ES-I3 (cell line): ENCODE measurements around the gene SCP2D1.

Experiments used
- H3K36me3 ChIP-seq: 2 replicates; pipeline ENCODE4 v1.6.1; 2013; ENCODE audit warnings: mild to moderate bottlenecking, low read length, control low read depth, moderate library complexity; ENCODE audit not compliant: insufficient read depth
- H3K4me1 ChIP-seq: 2 replicates; pipeline ENCODE4 v1.6.1; 2013; ENCODE audit warnings: mild to moderate bottlenecking, control low read depth, low read length; ENCODE audit not compliant: insufficient read depth
- H3K9ac ChIP-seq: 2 replicates; pipeline ENCODE4 v1.6.1; 2013; ENCODE audit warnings: low read depth, mild to moderate bottlenecking, low read length, moderate library complexity
- H3K9me3 ChIP-seq: 2 replicates; pipeline ENCODE4 v1.6.1; 2013; ENCODE audit warnings: mild to moderate bottlenecking, low read length, moderate library complexity; ENCODE audit not compliant: control insufficient read depth, insufficient read depth

The SCP2D1 gene

GRCh38 chr20:18839507-18840247 is 26.1 kb downstream of the SCP2D1 start:
- no peaks in the 10 kb centered on the region for H3K4me1 ChIP-seq
- H3K9me3 ChIP-seq = no peaks in the 10 kb centered on the region
- H3K9ac ChIP-seq = no peak overlapping the region
- H3K36me3 ChIP-seq = no peaks in the 10 kb centered on the region

- Histone ChIP-seq H3K9ac (no peak overlapping the region), H3K9me3 (no peaks in the 10 kb centered on the region)
Observed at GRCh38 chr20:18840248-18840645, 26.7 kb downstream of the SCP2D1 start.

GRCh38 chr20:18845017-18845416 is 31.4 kb downstream of the SCP2D1 start:
- Histone ChIP-seq H3K9me3 (no peaks in the 10 kb centered on the region), H3K36me3 (no peaks in the 10 kb centered on the region), H3K4me1 (no peaks in the 10 kb centered on the region), H3K9ac (no peak overlapping the region)

More at GRCh38 chr20:18840248-18840645, 26.7 kb downstream of the SCP2D1 start:
- no peaks in the 10 kb centered on the region for H3K4me1 ChIP-seq
- H3K36me3 ChIP-seq = no peaks in the 10 kb centered on the region

- no peaks in the 10 kb centered on the region for H3K9me3 ChIP-seq
- H3K36me3 ChIP-seq = no peaks in the 10 kb centered on the region
- no peaks in the 10 kb centered on the region for H3K4me1 ChIP-seq
- H3K9ac ChIP-seq = no peak overlapping the region
Observed at GRCh38 chr20:18847226-18847755, 33.7 kb downstream of the SCP2D1 start.

- H3K9me3 ChIP-seq = no peaks in the 10 kb centered on the region
- H3K36me3 ChIP-seq = no peaks in the 10 kb centered on the region
- H3K4me1 ChIP-seq = no peaks in the 10 kb centered on the region
Observed at GRCh38 chr20:18849131-18849530, 35.5 kb downstream of the SCP2D1 start.

GRCh38 chr20:18851629-18852028 is 38.0 kb downstream of the SCP2D1 start:
- Histone ChIP-seq H3K9ac (no peak overlapping the region), H3K4me1 (no peaks in the 10 kb centered on the region), H3K9me3 (no peaks in the 10 kb centered on the region), H3K36me3 (no peaks in the 10 kb centered on the region)

More at GRCh38 chr20:18849131-18849530, 35.5 kb downstream of the SCP2D1 start:
- no peak overlapping the region for H3K9ac ChIP-seq

DNA sequence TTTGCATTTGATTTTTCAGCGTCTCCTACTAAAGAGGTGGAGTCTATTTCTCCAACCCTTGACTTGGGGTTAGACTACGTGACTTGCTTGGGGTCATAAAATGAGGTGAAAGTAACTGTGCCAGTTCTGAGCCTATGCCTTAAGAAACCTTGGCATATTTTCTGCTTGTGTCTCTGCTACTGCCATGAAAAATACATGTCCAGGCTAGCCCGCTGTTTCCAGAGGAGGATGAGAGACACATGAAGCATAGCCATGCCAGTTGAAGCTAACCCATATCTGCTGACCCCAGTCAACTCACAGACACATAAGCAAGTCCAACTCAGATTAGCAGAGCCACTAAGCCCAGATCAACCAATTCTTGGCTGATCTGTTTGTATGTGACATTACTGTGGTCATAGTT is 38.7 kb downstream of the SCP2D1 start:
- Histone ChIP-seq H3K9me3 (no peaks in the 10 kb centered on the region; the same call in 1 of the 2 replicates), H3K9ac (no peak overlapping the region), H3K4me1 (no peaks in the 10 kb centered on the region), H3K36me3 (no peaks in the 10 kb centered on the region)

GRCh38 chr20:18853216-18853615 is 39.6 kb downstream of the SCP2D1 start:
- H3K9ac ChIP-seq = no peak overlapping the region

DNA sequence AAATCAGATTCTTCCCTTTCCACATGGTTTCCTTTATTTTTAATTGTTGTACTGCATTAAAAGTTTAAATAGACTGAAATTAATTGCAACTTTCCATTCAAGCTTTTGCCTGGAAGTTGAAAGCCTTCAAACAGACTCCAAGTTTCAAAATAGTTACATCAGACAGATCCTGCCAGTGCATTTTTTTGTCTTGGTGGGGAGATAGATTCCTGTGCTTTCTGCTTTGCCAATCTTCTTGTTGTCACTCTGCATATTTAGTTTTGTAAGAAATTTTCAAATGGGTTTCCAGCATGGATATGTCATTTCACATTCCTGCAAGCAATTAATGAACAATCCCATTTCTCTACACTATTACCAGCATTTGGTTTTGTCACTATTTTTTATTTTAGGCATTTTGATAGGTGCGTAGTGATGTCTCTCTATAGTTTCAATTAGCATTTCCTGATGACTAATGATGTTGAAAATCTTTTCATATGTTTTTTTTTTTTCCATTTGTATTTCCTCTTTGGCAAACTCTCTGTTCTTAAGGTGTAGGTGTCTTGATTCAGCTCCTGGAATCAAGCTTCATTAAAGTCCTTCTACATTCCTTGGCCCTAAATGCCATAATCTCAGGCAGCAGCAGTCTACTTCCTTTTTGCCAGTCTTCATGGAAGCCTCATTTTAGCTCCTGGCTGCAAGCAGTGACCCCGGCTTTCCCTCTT is 40.5 kb downstream of the SCP2D1 start:
- H3K4me1 ChIP-seq = no peaks in the 10 kb centered on the region
- no peaks in the 10 kb centered on the region for H3K36me3 ChIP-seq
- no peak overlapping the region for H3K9ac ChIP-seq
- H3K9me3 ChIP-seq = no peaks in the 10 kb centered on the region; the same call in 1 of the 2 replicates

More at GRCh38 chr20:18853216-18853615, 39.6 kb downstream of the SCP2D1 start:
- no peaks in the 10 kb centered on the region; the same call in 1 of the 2 replicates for H3K9me3 ChIP-seq
- H3K4me1 ChIP-seq = no peaks in the 10 kb centered on the region
- H3K36me3 ChIP-seq = no peaks in the 10 kb centered on the region

DNA sequence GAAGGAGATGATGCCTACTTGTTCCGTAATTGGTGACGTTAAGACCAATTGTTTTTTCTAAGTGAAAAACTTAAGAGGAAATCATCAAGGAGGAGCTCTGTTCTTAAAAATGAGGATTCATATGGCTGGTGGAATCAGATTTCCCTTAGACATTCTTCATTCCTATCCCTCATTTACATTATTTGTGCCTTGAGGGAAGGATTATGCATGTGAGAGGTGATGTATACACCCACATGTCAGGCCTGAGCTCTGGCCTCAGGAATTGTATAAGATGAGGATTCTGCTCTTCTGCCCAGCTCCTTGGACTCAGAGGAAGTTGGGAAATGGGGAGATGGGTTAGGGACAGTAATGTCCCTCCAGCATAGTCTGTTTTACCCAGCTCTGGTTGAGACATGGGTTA is 42.3 kb downstream of the SCP2D1 start:
- H3K9me3 ChIP-seq = no peaks in the 10 kb centered on the region; the same call in 1 of the 2 replicates
- H3K4me1 ChIP-seq = no peaks in the 10 kb centered on the region
- H3K36me3 ChIP-seq = no peaks in the 10 kb centered on the region
- H3K9ac ChIP-seq = no peak overlapping the region

GRCh38 chr20:18856873-18857272 is 43.3 kb downstream of the SCP2D1 start:
- Histone ChIP-seq H3K9ac (no peak overlapping the region), H3K9me3 (no peaks in the 10 kb centered on the region; the same call in 1 of the 2 replicates), H3K36me3 (no peaks in the 10 kb centered on the region), H3K4me1 (no peaks in the 10 kb centered on the region)

GRCh38 chr20:18857640-18858039 is 44.1 kb downstream of the SCP2D1 start:
- no peaks in the 10 kb centered on the region for H3K4me1 ChIP-seq

GRCh38 chr20:18858816-18859215 is 45.2 kb downstream of the SCP2D1 start:
- Histone ChIP-seq H3K36me3 (no peaks in the 10 kb centered on the region), H3K4me1 (no peaks in the 10 kb centered on the region), H3K9ac (no peak overlapping the region), H3K9me3 (no peaks in the 10 kb centered on the region; the same call in 1 of the 2 replicates)

More at GRCh38 chr20:18857640-18858039, 44.1 kb downstream of the SCP2D1 start:
- no peaks in the 10 kb centered on the region; the same call in 1 of the 2 replicates for H3K9me3 ChIP-seq
- H3K36me3 ChIP-seq = no peaks in the 10 kb centered on the region
- H3K9ac ChIP-seq = no peak overlapping the region
